HG03520 (cell line): Measurements from ENCODE around the gene PTPN7.
"Not testable (repeated sequence)": the region's sequence is repeated elsewhere in the genome, so short reads cannot be mapped to it uniquely, and the experiment has no call there.

Experiments
- ATAC-seq: cut with Tn5 transposase; IDR thresholded peaks from one replicate; pipeline ENCODE4 v1.9.1; 2021; ENCODE audit warnings: mild to moderate bottlenecking, moderate library complexity; ENCODE audit not compliant: unreplicated experiment

The PTPN7 gene

DNA sequence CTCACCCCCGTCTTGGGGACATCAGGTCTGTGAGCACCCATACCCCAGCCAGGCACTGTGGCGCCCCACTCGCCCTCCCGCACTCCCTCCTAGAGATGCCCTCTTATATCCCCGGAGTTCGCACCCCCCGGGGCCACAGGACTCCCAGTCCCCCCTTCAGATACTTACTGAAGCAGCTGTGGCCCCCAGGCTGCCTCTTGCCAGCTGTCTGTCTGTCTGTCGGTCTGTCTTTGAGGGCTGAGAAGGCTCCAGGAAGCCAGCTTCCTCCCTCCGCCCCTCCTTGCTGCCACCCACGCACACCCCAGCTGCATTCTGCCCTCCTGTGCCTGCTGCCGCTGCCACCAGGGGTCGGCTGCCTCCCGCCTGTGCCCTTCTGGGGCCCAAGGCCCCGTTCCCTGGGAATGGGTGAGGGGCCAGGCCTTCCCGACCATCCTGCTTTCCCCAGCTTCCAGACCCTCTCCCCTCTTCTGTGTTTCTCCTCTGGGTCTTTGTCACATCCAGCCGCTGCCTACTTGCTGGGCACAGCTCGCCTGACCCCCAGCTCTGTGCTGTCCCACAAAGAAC is at the start of gene PTPN7:
TSS of gene PTPN7 (minus strand) at position 226 of the 564 bp plus-strand sequence. CDS start 1,200 bp downstream, outside the sequence.
- ATAC-seq, result peak; percentile 35

- ATAC-seq, result no peak
Measured at GRCh38 chr1:202208351-202208857, 48.0 kb upstream of the PTPN7 start.

- ATAC-seq, result no peak
Measured at GRCh38 chr1:202207292-202207691, 46.9 kb upstream of the PTPN7 start.

DNA sequence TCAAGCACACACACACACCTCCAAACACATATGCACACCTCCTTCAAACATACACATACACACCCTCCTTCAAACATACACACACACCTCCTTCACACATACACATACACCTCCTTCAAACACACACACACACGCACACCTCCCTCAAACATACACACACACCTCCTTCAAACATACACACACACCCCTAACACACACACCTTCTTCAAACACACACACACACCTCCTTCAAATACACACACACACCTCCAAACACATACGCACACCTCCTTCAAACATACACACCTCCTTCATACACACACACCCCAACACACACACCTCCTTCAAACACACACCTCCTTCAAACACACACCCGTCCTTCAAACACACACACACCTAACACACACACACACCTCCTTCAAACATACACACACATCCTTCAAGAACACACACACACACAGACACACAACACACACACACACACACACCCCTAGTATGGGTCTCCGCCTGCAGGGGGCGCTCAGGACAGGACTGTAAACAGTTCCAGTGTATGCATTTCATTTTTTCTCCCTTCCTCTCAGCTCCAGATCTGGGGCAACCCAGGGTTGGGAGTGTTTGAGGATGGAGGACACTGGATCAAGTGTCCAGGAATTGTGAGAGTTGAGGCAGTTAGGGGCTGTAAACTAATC is 45.3 kb upstream of the PTPN7 start:
- ATAC-seq, result no peak

- no peak for ATAC-seq
Measured at GRCh38 chr1:202204065-202204464, 43.7 kb upstream of the PTPN7 start.

GRCh38 chr1:202203238-202204039 is 43.0 kb upstream of the PTPN7 start:
- ATAC-seq, result no peak

DNA sequence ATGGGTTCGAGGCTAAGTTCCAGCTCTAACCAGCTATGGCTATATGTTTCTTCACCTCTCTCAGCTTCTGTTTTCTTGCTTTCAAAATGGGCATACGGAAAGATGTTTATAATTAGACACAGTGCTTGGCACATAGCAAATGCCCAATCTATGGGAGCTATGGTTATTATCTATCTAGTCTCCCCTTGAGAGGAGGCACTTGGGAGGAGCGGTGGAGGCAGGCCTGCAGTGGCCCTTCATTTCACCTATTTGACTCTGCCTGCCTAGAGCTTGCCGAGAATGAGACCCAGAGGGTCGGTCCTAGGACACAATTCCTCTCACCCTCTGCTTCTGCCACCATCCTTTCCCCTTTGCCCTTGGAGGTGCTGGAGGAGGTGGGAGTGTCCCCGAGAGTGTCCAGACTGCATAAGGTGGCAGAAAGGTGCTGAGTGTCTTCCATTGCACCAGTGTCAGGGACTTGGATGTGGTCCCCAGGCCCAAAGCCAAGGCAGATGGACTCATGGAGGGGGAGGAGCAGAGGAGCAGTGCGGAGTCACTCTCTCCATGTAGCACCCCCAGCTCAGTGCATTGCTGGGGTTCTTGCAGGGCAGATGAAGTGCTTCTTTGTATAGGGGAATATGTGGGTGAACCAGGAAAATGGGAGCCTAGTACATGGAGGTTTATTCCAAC is 42.2 kb upstream of the PTPN7 start:
- no peak for ATAC-seq

GRCh38 chr1:202201971-202202370 is 41.6 kb upstream of the PTPN7 start:
- ATAC-seq, result no peak

DNA sequence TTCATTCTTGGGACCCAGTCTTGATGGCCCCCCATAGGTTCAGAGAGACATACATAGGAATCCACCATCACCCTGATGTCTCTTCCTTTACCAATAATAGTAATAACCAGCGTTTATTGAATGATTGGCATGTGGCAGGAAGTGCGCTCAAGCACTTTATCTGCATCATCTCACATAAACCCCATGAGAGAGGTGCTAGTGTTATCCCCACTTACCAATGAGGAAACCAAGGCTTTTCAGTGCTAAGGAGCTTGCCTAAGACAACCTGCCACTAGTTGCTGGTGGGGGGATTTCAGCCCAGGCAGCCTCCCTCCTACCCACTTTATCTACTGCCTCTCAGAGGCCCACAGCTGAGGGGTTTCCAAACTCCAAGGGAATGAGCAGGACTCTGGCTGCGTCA is 40.9 kb upstream of the PTPN7 start:
- no peak for ATAC-seq

- ATAC-seq, result no peak
Measured at GRCh38 chr1:202200669-202201068, 40.3 kb upstream of the PTPN7 start.

DNA sequence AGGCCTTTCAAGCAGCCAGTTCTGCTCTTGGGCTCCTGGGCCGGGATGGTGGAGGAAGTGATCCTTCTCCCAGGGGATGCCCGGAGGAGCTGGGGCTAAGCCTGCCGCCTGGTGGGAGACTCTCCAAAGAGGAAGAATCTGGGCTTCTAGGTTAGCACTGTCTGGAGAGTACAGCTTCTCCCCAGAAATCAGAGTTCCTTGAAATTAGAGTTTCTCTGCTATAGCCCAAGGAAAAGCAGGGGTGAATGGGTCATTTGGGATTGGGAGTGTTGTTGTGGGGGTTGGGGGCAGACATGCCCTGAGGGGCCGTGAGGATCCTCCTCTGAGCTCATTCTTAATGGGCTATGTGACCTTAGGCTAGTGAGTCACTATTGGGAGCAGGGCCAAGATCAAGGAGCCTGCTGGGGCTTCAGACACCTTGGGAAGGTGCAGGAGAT is 39.7 kb upstream of the PTPN7 start:
- ATAC-seq, result no peak

DNA sequence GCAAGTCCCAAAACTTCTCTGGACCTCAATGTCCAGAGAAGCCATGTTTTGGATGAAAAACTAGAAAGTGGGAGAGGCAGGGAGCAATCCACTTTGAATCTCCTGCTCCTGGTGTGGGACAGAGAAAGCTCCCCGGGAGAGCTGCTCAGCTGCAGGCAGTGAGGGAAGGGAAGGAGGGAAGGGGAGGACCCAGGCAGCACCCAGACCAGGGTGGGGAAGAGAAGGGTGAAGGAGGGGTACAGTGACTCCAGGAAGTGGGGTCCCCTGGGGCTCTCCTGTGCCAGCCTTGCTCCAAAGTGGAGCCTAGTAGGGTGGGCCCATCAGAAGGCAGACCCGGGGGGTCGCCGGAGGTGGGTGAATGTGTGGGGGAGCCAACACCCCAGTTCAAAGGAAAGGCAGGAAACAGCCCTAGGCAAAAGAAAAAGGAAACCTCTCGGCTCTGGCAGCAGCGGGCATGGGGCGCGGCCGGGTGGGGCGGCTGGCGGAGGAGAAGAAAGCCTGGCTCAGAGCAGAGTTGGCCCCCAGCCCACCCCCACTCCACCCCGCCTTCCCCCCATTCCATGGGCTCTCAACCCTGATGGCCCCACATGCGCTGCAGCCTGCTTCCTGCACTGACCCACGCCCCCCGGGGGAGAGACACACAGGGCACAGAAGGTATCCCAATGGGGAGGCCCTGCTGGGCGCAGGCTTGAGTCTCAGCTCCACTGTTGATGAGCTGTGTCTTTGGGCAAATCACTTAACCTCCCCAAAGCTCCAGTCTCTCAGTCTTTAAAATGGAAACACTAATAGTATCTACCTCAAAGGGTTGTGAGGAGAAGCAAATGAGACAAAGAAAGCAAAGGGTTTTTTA is 38.9 kb upstream of the PTPN7 start:
- ATAC-seq, result no peak

GRCh38 chr1:202198366-202198724 is 37.9 kb upstream of the PTPN7 start:
- ATAC-seq, result no peak

DNA sequence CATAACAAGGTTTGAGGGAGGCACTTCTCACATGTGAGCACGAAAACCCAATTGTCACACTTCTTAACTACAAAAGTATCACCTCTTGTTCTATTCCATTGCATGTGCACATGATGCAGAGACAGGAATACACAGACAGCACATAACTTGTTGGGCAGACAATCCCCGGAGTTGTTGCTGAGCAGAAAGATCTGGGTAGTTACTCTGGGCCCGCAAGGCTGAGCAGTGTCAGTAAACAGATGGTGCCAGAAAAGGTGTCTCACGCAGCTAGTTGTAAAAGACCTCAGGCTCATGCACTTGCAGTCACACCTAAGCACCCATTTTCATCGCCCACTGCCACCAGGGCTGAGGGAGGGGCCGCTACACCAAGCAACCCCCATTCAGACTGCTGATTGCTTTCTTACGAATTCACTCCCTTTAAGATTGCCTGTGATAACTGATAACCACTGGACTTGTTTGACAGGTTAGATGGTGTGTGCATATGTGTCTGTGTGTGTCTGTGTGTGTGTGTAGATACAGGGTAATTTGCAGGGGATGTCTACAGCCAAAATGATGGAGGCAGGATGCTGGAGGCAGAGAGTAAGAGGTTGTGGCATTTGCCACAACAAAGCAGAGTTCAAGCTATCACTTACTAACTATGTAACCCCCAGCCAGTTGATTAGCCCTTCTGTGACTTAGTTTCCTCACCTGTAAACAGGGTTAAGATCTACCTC is 37.4 kb upstream of the PTPN7 start:
- no peak for ATAC-seq

GRCh38 chr1:202194328-202194648 is 33.9 kb upstream of the PTPN7 start:
- ATAC-seq, result no peak

DNA sequence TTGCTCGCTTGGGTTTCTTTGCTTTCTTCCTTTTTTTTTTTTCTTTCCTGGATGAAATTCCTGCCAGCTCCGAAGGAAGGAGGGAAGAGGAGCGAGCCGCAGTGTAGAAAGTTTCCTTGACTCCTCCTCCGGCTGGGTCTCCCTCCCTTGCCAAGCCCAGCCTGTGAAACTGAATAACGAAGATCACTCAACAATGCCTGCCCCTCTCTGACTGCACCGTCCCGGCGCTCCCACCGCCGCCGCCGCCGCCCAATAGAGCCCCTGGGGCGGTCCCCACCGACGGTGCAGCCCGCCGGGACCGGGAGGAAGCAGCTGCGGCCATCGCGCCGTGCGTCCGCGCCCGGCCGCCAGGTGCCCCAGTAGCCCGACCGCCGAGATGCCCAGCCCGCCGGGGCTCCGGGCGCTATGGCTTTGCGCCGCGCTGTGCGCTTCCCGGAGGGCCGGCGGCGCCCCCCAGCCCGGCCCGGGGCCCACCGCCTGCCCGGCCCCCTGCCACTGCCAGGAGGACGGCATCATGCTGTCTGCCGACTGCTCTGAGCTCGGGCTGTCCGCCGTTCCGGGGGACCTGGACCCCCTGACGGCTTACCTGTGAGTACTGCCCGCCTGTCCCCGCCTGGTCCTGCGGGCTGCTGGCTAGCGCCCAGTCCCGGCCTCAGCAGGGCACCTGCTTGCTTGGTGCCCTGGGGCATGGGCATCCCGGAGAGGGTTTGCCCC is 33.4 kb upstream of the PTPN7 start, which contains the start of gene LGR6:
TSS of gene LGR6 (plus strand) at position 186 of the 714 bp plus-strand sequence. CDS start at position 377, 191 bp downstream.
- no peak for ATAC-seq

DNA sequence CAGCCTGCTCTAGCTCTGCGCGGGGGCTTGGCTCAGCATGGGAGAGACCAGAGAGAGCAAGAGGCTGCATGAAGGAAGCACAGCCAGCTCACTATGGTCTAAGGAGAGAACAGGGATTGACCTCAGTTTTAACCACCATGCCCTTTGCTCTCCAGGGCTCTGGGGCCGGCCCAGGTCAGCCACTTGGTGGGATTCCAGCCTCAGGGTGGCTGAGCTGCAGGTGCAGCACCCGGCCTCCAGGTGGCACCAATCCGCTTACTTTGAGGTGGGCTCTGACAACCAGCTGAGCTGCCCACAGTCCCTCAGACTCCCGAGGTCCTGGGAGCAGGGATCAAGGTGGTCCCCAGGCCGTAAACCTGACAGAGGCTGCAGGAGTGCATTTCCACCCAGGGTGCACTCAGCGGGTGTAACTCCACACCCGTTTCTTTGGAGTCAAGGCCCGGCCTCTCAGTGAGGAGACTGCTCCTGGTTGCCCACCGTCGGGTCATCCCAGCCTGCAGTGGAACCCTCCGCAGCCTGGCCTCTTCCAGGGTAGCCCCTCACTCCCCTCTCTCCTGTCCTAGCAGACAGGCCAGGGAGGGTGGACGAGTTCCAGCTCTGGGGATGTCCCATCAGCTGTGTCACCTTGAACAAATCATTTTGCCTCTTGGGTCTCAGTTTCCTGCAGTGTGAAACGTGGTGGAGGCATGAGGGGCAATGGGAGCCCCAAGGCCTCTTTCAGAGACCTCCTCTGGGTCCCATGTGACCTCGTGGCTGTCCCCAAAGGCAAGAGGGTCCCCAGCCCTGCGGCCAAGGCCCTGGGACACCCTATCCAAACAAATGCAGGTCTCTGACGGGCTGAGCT is 32.6 kb upstream of the PTPN7 start:
- no peak for ATAC-seq

GRCh38 chr1:202191391-202191790 is 31.0 kb upstream of the PTPN7 start:
- ATAC-seq, result not testable (repeated sequence)
